GM10248 (cell line): ENCODE measurements around the gene ISCU.
A peak's percentile ranks its signal among the peaks of the same experiment; 100 is the strongest.

Source experiments
- CTCF ChIA-PET: fragments of 300-600 bp; sonication (Branson Sonifier 250); formaldehyde crosslinking; extraction: SDS; loops from one replicate; lab custom pipeline; 2021; ENCODE audit warnings: antibody characterized with exemption; lab: Yijun Ruan, JAX
- POLR2A ChIA-PET: fragments of 350-650 bp; sonication (Branson Sonifier 250); formaldehyde crosslinking; extraction: SDS; loops from one replicate; lab custom pipeline; 2020; ENCODE audit warnings: antibody characterized with exemption; lab: Yijun Ruan, JAX
- DNase-seq: peaks from one replicate; pipeline ENCODE4 v3.0.0; 2012; ENCODE audit errors: extremely low spot score
- CTCF ChIP-seq: IDR thresholded peaks from 2 replicates; pipeline ENCODE4 v1.5.1; 2012; ENCODE audit warnings: mild to moderate bottlenecking, low read depth; ENCODE audit errors: extremely low read depth, missing control alignments, control extremely low read depth

The ISCU gene

DNA sequence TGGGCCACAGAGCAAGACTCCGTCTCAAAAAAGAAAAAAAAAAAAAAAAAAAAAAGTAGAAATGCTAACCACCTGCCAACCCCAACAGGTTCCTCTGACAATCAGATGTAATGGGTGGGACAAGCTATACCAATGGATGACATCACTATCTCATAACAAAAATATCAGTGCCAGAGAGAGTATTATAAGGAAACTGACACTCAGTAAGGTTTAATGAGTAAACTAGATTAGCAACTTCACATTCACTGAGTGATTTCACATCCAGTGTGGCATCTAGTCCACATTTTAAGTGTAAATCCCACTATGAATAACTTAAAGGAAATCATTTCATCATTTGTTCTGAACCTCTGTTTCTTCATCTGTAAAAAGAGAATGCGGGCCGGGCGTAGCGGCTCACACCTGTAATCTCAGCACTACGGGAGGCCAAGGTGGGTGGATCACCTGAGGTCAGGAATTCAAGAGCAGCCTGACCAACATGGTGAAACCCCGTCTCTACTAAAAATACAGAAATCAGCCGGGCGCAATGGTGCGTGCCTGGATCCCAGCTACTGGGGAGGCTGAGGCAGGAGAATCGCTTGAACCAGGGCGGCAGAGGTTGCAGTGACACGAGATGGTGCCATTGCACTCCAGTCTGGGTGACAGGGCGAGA, 3.3 kb upstream of the ISCU start:
- no peak for TF ChIP-seq CTCF
- ChIA-PET CTCF (interaction anchor here (0.8 to 22.9 kb wide), 4 partner anchors 18 to 56 kb away, joined by 3 to 543 read pairs (median 5); no protein-coding TSS in a partner anchor), POLR2A (interaction anchor here (0.7 kb wide), 1 partner anchor 410 kb away, joined by 4 read pairs; no protein-coding TSS in a partner anchor)
- no peak for DNase-seq

DNA sequence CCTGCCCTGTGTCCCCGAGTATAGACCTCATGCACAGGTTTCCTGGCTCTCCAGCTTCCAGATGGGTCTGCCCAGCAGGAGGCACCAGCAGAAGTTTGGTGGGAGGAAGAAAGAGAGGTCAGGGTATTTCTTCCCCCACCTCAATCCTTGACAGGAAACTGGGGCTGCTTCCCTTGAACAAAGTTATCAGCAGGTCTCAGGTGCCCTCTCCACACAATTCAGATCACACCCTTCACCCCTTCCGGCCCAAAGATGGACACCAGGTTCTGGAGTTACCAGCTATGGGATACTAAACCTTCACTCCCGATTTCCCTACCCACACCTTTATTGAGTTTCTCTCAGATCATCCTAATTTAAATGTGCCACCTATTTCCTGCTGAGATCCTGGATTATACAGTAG, 2.6 kb upstream of the ISCU start:
- CTCF ChIA-PET = interaction anchor here (0.7 to 22.9 kb wide), 7 partner anchors 9 to 391 kb away, joined by 3 to 543 read pairs (median 5); no protein-coding TSS in a partner anchor
- TF ChIP-seq CTCF = peak; percentile 14
- DNase-seq = no peak
- POLR2A ChIA-PET = no interaction called here

DNA sequence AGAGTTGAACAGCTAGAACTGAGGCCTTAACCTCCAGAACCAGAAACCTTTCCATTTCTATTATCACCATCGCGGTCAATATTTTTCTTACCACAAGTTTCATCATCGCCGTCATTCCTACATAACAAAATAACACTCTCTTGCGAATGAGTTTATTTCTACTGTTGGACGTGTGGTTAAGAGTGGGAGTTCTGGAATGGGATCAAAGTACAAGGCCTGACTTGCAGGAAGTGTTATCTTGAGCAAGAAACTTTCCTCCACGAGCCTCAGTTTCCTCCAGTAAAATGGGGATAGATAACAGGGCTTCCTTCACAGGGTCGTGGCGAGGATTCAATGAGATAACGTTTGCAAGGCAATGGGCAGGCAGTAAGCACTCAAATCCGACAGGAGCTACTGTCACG, 2.1 kb upstream of the ISCU start:
- no peak for DNase-seq
- ChIA-PET CTCF (interaction anchor here (0.7 to 22.9 kb wide), 9 partner anchors 8 to 390 kb away, joined by 3 to 543 read pairs (median 5); no protein-coding TSS in a partner anchor), POLR2A (no interaction called here)
- TF ChIP-seq CTCF = no peak

DNA sequence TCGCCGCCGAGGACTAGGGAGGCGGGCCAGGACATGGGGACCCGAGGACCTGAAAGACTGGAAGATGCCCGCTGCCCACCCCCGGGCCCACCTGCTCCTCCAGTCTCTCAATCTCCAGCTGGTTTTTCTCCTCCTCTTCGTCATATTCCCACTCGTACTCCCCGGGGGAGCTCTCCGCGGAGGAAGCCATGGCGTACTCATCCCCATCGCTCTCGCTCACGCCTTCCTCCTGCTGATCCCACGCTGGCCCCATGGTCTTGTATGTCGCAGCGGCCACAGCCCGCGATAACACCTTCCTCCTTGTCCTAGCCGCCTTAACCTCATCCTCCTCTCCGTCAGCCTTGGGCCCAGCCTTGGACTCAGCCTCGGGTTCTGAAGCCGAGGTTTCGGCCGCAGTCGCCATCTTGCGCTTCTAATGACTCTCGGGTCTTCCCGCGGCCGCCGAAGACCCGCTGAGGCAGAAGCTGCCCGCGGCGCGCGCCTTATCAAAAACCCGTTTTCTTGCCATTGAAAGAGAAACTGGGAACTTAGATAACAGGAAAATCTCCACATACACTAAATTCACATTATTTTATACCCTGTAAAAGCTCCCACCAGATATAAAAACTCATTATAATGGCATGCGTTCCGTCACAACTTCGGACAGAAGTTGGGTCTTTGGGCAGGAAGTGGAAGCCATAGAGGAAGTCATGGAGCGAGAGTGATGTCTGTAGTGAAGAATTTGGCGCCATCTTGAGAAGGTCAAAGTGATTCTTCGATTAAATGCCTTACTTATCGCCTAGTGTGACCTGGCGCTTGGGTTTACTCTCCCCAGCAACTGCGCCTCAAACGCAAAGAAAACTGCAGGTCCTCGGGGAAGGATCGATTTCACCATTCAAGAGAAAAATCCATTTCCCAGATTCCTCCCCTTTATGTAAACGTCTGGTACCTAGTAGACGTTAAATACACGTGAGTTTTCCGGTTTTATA, 1.4 kb upstream of the ISCU start, which contains the start of gene SART3:
SART3 (minus strand) TSS at position 422 of the 968 bp plus-strand sequence; CDS start at position 403, 19 bp downstream.
- DNase-seq = peak; percentile 85
- POLR2A ChIA-PET = no interaction called here
- CTCF ChIA-PET = interaction anchor here (0.7 to 22.9 kb wide), 9 partner anchors 8 to 390 kb away, joined by 3 to 543 read pairs (median 5); no protein-coding TSS in a partner anchor
- TF ChIP-seq CTCF = no peak

GRCh38 chr12:108561852-108562347, 496 bp upstream of the ISCU start:
- ChIA-PET CTCF (interaction anchor here (0.9 to 22.9 kb wide), 12 partner anchors 9 to 389 kb away, joined by 3 to 543 read pairs (median 4); no protein-coding TSS in a partner anchor), POLR2A (interaction anchor here (0.6 to 1.1 kb wide), 5 partner anchors 12 to 74 kb away, joined by 3 read pairs; no protein-coding TSS in a partner anchor)
- TF ChIP-seq CTCF = no peak
- DNase-seq = no peak
